HCT116 (cell line): ENCODE results near the gene EGFR. TPM values are rescaled to one million over a fixed set of nuclear protein-coding genes. Genes with fewer than 3 reads are reported as not detected.

Experiments used
- ATAC-seq: fragments of 200-7000 bp; cut with Tn5 transposase; 2 replicates; pipeline ENCODE4 v1.9.1; 2020; ENCODE audit warnings: mild to moderate bottlenecking, moderate library complexity
- BruUV-seq: library from RNA; stranded (reverse); fragments of 400-500 nt; replicated peaks from 2 replicates; lab custom pipeline; 2021; lab: Mats Ljungman, UMichigan
- CTCF ChIA-PET: fragments of 300-600 bp; sonication (Branson Sonifier 250); formaldehyde crosslinking; loops from one replicate; lab custom pipeline; 2021; ENCODE audit warnings: antibody characterized with exemption; lab: Charles Lee
- POLR2A ChIA-PET: fragments of 300-600, 350-600 bp; sonication (Branson Sonifier 250); formaldehyde crosslinking; loops from one replicate; lab custom pipeline; 2021; ENCODE audit warnings: antibody characterized with exemption; lab: Charles Lee
- RAD21 ChIA-PET, 2 experiments: fragments of 300-600 bp; sonication (Branson Sonifier 250); formaldehyde crosslinking; loops; one replicate each; lab custom pipeline; 2023; ENCODE audit warnings: low total read pairs in 2 of 2; ENCODE audit not compliant: uncharacterized antibody in 2 of 2, unreplicated experiment in 2 of 2, low non-redundant PET in 1 of 2; lab: Charles Lee
- DNase-seq: peaks from one replicate; pipeline ENCODE4 v3.0.0-alpha.2; 2010; ENCODE audit warnings: low read depth, low spot score
- H2AFZ ChIP-seq: fragments of 200-600 bp; shearing (Covaris generic), sonication (generic); 2 replicates; pipeline ENCODE4 v1.6.1; 2017; ENCODE audit warnings: low read depth, mixed run types, mixed read lengths, antibody characterized with exemption, low read length; ENCODE audit not compliant: poor library complexity, severe bottlenecking
- H3K27ac ChIP-seq: 2 replicates; pipeline ENCODE4 v1.5.1; 2012; ENCODE audit warnings: low read depth, low read length
- H3K27me3 ChIP-seq: fragments of 200-600 bp; sonication (generic); 2 replicates; pipeline ENCODE4 v1.6.1; 2016; ENCODE audit warnings: mixed run types, low read length, mixed read lengths; ENCODE audit not compliant: insufficient read depth
- H3K36me3 ChIP-seq, 2 experiments: fragments of 200-500 bp in 1 of 2; fragments of 200-600 bp in 1 of 2; sonication (Bioruptor generic) in 1 of 2; sonication (generic) in 1 of 2; 2 replicates each; pipeline versions ENCODE4 v1.5.1 to v1.6.1; 2014 to 2016; ENCODE audit warnings: low read length in 2 of 2, inconsistent platforms in 1 of 2, mixed read lengths in 1 of 2, mixed run types in 1 of 2; ENCODE audit not compliant: insufficient read depth in 2 of 2, control insufficient read depth in 1 of 2
- H3K4me1 ChIP-seq, 2 experiments: fragments of 200-600 bp in 1 of 2; sonication (generic) in 1 of 2; 2 replicates each; pipeline versions ENCODE4 v1.5.1 to v1.6.1; 2012 to 2017; ENCODE audit warnings: low read length in 2 of 2, inconsistent platforms in 1 of 2, mild to moderate bottlenecking in 1 of 2, mixed read lengths in 1 of 2, mixed run types in 1 of 2, moderate library complexity in 1 of 2; ENCODE audit not compliant: insufficient read depth in 2 of 2, control insufficient read depth in 1 of 2
- H3K4me2 ChIP-seq: fragments of 200-600 bp; sonication (generic); 2 replicates; pipeline ENCODE4 v1.6.1; 2017; ENCODE audit warnings: mixed run types, low read length, mixed read lengths
- H3K4me3 ChIP-seq, 2 experiments: fragments of 200-600 bp in 1 of 2; sonication (generic) in 1 of 2; replicated peaks in 1 of 2; 2 replicates each; pipeline ENCODE4 v1.5.1; 2011 to 2016; ENCODE audit warnings: low read length in 2 of 2, control low read depth in 1 of 2, low read depth in 1 of 2, mild to moderate bottlenecking in 1 of 2, mixed read lengths in 1 of 2, mixed run types in 1 of 2
- H3K79me2 ChIP-seq: fragments of 200-600 bp; sonication (generic); 2 replicates; pipeline ENCODE4 v1.6.1; 2017; ENCODE audit warnings: mild to moderate bottlenecking, mixed run types, low read length, moderate library complexity, mixed read lengths; ENCODE audit not compliant: insufficient read depth
- H3K9ac ChIP-seq: fragments of 200-600 bp; sonication (generic); 2 replicates; pipeline ENCODE4 v1.6.1; 2016; ENCODE audit warnings: low read length, mixed read lengths
- H3K9me2 ChIP-seq: fragments of 200-600 bp; sonication (generic), shearing (Covaris generic); 2 replicates; pipeline ENCODE4 v1.6.1; 2017; ENCODE audit warnings: mixed run types, mild to moderate bottlenecking, moderate library complexity; ENCODE audit not compliant: insufficient read depth
- H3K9me3 ChIP-seq, 2 experiments: fragments of 200-500 bp in 1 of 2; fragments of 200-600 bp in 1 of 2; sonication (Bioruptor generic) in 1 of 2; sonication (generic) in 1 of 2; 2 replicates each; pipeline ENCODE4 v1.6.1; 2014 to 2017; ENCODE audit warnings: low read length in 2 of 2, mixed read lengths in 2 of 2, inconsistent platforms in 1 of 2, low read depth in 1 of 2, mild to moderate bottlenecking in 1 of 2, mixed run types in 1 of 2, moderate library complexity in 1 of 2; ENCODE audit not compliant: control insufficient read depth in 1 of 2, insufficient read depth in 1 of 2
- H4K20me1 ChIP-seq: fragments of 200-600 bp; sonication (generic), shearing (Covaris generic); 2 replicates; pipeline ENCODE4 v1.6.1; 2017; ENCODE audit warnings: mixed run types, mild to moderate bottlenecking, moderate library complexity; ENCODE audit not compliant: insufficient read depth
- CEBPB ChIP-seq: IDR thresholded peaks from 2 replicates; pipeline ENCODE4 v1.6.1; 2012; ENCODE audit warnings: low read depth
- EGR1 ChIP-seq: IDR thresholded peaks from 2 replicates; pipeline ENCODE4 v1.6.1; 2012; ENCODE audit warnings: low read depth
- ELF1 ChIP-seq: IDR thresholded peaks from 2 replicates; pipeline ENCODE4 v1.6.1; 2012; ENCODE audit warnings: low read depth, borderline replicate concordance
- EZH2 ChIP-seq: fragments of 200-600 bp; sonication (generic); IDR thresholded peaks from 2 replicates; pipeline ENCODE4 v1.6.1; 2017; ENCODE audit warnings: antibody characterized with exemption, mixed run types
- JUND ChIP-seq: IDR thresholded peaks from 2 replicates; pipeline ENCODE4 v1.6.1; 2012
- POLR2AphosphoS5 ChIP-seq: IDR thresholded peaks from 2 replicates; pipeline ENCODE4 v1.6.1; 2011; ENCODE audit warnings: mild to moderate bottlenecking, low read depth, low read length, moderate library complexity
- RAD21 ChIP-seq: IDR thresholded peaks from 2 replicates; pipeline ENCODE4 v1.6.1; 2012; ENCODE audit warnings: low read depth, mild to moderate bottlenecking
- REST ChIP-seq: IDR thresholded peaks from 2 replicates; pipeline ENCODE4 v1.6.1; 2012; ENCODE audit warnings: low read depth
- SIN3A ChIP-seq: IDR thresholded peaks from 2 replicates; pipeline ENCODE4 v1.6.1; 2012; ENCODE audit warnings: low read depth
- SRF ChIP-seq: IDR thresholded peaks from 2 replicates; pipeline ENCODE4 v1.6.1; 2012; ENCODE audit warnings: low read depth
- YY1 ChIP-seq: IDR thresholded peaks from 2 replicates; pipeline ENCODE4 v1.6.1; 2011; ENCODE audit warnings: low read length, low read depth, moderate library complexity, mild to moderate bottlenecking; ENCODE audit not compliant: insufficient replicate concordance; ENCODE audit errors: extremely low read depth
- ZBTB33 ChIP-seq: IDR thresholded peaks from 2 replicates; pipeline ENCODE4 v1.6.1; 2011; ENCODE audit warnings: mild to moderate bottlenecking, low read length, moderate library complexity; ENCODE audit not compliant: insufficient replicate concordance; ENCODE audit errors: extremely low read depth
- ZFX ChIP-seq: fragments of 450-650 bp; IDR thresholded peaks from 2 replicates; pipeline ENCODE4 v1.6.1; 2017
- ZNF274 ChIP-seq: fragments of 200-500 bp; sonication (Bioruptor generic); IDR thresholded peaks from 2 replicates; pipeline ENCODE4 v1.6.1; 2014; ENCODE audit warnings: mild to moderate bottlenecking, low read depth, low read length, inconsistent platforms
- intact Hi-C: fragments of 100-400 bp; cut with micrococcal nuclease; formaldehyde crosslinking; loops from 2 replicates; pipeline ENCODE4 v1.10.0; 2022
- total RNA-seq: library from RNA; stranded (reverse); gene quantifications from one replicate; pipeline ENCODE4 v1.2.1, GENCODE V29; 2021; ENCODE audit not compliant: unreplicated experiment
- TF ChIP-seq, protein P1 (sequence below): IDR thresholded peaks from 2 replicates; pipeline ENCODE4 v1.6.1; 2012
- TF ChIP-seq, protein P2 (sequence below): IDR thresholded peaks from 2 replicates; pipeline ENCODE4 v1.6.1; 2012

Gene EGFR
- total RNA-seq, 1 experiment from 2014 or later, result 71.5 TPM

DNA sequence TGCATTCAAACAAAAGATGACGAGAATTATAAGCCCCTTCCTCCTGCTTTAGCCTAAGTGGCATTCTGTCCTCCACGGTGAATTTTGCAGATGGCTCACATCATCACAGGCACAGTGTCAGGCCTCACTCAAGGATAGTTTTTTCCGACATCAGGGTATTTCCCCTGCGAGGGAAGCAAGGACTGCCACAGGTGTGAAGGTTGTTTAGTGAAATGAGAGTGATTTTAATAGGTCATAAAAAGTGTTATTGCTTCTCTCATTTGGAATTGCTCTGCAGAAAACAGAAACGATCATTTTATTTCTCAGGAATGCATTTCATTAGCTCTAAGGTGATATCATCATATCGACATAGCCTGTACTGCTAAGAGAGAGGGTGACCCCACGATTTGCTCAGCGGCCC lies 217.7 kb downstream of the EGFR start:
- no TSS peak for BruUV-seq
- H4K20me1 ChIP-seq, result no peaks in the 10 kb centered on the region
- DNase-seq (no peak), ATAC-seq (no peak)
- TF ChIP-seq, protein P1, sequence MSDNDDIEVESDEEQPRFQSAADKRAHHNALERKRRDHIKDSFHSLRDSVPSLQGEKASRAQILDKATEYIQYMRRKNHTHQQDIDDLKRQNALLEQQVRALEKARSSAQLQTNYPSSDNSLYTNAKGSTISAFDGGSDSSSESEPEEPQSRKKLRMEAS, result no peak
- TF ChIP-seq ZFX, result no peak
- no peak for TF ChIP-seq EZH2
- no peak for TF ChIP-seq ZBTB33
- no peak for TF ChIP-seq JUND
- no peak for TF ChIP-seq POLR2AphosphoS5
- TF ChIP-seq SRF, result no peak
- no peak for TF ChIP-seq ZNF274
- TF ChIP-seq CEBPB, result no peak
- TF ChIP-seq SIN3A, result no peak
- TF ChIP-seq YY1, result no peak
- TF ChIP-seq REST, result no peak
- TF ChIP-seq RAD21, result no peak
- no peak for TF ChIP-seq EGR1
- TF ChIP-seq ELF1, result no peak
- TF ChIP-seq, protein P2, sequence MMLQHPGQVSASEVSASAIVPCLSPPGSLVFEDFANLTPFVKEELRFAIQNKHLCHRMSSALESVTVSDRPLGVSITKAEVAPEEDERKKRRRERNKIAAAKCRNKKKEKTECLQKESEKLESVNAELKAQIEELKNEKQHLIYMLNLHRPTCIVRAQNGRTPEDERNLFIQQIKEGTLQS, result no peak
- RAD21 ChIA-PET, result no interaction called here
- no peak overlapping the region for H3K4me3 ChIP-seq
- intact Hi-C loops, result no loop called here
- POLR2A ChIA-PET, result no interaction called here
- H3K9me2 ChIP-seq, result no peaks in the 10 kb centered on the region
- no peaks in the 10 kb centered on the region for H3K79me2 ChIP-seq
- CTCF ChIA-PET, result no interaction called here
- no peak overlapping the region for H3K27ac ChIP-seq
- H3K4me2 ChIP-seq, result no peak overlapping the region
- no peaks in the 10 kb centered on the region for H3K4me1 ChIP-seq
- no peak overlapping the region for H3K9ac ChIP-seq
- H3K9me3 ChIP-seq, result no peaks in the 10 kb centered on the region
- peaks cover 7% of the 10 kb centered on the region; the same call in 1 of the 2 replicates for H3K27me3 ChIP-seq
- H3K36me3 ChIP-seq, result no peaks in the 10 kb centered on the region
- H2AFZ ChIP-seq, result no peak overlapping the region
